NAMALWA (cell line): Measurements from ENCODE around the gene RNU7-1.
"Not testable (repeated sequence)": the region's sequence is repeated elsewhere in the genome, so short reads cannot be mapped to it uniquely, and the experiment has no call there.

Experiments
- DNase-seq: peaks from one replicate; pipeline ENCODE4 v3.0.0-alpha.2; 2015; ENCODE audit warnings: low spot score

The RNU7-1 gene

DNA sequence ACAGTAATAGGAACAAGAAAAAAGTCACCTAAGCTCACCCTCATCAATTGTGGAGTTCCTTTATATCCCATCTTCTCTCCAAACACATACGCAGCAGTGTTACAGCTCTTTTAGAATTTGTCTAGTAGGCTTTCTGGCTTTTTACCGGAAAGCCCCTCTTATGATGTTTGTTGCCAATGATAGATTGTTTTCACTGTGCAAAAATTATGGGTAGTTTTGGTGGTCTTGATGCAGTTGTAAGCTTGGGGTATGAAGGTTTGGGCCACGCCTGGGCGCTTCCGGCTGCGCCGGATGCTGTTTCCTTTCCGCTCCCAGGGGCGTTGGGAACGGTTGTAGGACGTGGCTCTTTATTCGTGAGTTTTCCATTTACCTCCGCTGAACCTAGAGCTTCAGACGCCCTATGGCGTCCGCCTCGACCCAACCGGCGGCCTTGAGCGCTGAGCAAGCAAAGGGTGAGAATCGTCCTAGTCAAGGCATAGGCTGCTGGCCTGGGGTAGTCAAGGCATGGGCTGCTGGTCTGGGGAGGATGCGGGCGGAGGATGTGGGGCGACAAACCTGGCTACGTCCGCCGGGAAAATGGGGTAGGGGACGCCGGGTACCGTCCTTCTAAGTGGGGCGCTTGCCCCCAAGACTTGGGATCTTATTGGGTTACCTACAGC lies at the start of gene RNU7-1, which contains the start of gene C12orf57:
TSS of gene RNU7-1 (plus strand) at position 95 of the 659 bp plus-strand sequence.
TSS of gene C12orf57 (plus strand) at position 301 of the 659 bp plus-strand sequence. CDS start at position 401, 100 bp downstream.
- no peak for DNase-seq

DNA sequence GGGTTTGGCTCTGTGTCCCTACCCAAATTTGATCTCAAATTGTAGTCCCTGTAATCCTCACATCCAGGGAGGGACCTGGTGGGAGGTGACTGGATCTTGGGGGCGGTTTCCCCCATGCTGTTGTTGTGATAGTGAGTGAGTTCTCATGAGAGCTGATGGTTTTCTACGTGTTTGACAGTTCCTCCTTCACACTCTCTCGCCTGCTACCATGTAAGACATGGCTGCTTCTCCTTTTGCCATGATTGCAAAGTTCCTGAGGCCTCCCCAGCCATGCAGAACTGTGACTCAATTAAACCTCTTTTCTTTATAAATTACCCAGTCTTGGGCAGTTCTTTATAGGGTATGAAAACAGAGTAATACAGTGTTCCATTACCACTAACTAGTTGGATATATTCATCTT lies 49.3 kb upstream of the RNU7-1 start:
- no peak for DNase-seq

DNA sequence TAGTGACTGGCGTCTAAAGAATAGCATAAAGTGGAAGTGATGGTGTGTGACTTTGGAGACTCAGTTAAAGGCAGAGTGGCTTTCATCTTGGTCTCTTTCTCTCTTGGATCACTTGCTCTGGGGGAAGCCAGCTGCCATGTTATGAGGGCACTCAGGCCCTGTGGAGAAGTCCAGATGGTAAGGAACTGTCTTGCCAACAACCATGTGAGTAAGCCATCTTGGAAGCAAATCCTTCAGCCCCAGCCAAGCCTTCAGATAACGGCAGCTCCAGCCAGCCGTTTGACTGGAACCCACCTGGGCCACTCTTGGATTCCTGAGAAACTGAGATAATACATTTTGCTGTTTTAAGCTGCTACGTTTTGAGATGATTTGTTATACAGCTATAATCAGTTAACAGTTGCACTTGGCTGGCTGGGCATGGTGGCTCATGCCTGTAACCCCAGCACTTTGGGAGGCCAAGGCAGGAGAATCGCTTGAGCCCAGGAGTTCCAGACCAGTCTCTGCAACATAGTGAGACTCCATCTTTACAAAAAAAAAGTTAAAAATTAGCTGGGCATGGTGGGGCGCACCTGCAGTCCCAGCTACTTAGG lies 46.7 kb upstream of the RNU7-1 start:
- DNase-seq: no peak

DNA sequence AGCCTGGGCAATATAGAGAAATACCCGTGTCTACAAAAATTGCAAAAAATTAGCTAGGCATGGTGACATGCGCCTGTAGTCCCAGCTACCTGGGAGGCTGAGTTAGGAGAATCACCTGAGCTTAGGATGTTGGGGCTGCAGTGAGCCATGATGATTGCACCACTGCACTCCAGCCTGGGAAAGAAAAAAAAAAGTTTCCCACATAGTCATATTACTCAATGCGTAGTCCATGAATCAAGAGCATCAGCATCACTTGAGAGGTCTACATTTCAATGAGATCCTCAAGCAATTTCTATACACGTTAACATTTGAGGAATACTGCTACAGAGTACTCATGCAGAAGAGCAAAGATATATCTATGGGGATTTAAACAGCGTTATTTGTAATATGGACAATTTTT lies 44.2 kb upstream of the RNU7-1 start:
- DNase-seq: no peak

DNA sequence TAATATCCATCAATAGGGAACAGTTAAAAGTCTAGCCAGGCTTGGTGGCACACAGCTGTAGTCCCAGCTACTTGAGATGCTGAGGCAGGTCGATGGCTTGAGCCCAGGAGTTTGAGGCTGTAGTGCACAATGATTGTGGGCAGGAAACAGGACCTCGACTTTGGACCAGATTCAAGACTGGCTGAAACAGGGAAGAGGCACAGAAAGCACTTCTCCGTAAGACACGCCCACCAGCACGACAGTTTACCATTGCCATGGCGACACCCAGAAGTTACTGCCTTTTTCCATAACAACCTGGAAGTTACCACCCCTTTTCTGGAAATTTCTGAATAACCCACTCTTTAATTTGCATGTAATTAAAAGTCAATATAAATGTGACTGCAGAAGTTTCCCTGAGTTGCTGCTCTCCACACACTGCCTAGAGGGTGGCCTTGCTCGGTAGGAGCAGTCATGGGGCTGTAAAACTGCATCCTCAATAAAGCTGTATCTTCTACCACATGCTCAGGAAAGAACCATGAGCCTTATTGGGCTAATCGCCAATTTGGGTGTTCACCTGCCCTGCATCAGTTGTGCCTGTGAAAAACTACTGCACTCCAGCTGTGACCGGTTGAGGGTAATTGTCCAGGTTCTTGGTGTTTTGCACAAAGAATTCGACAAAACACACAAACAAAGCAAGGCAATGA lies 43.6 kb upstream of the RNU7-1 start:
- no peak for DNase-seq

DNA sequence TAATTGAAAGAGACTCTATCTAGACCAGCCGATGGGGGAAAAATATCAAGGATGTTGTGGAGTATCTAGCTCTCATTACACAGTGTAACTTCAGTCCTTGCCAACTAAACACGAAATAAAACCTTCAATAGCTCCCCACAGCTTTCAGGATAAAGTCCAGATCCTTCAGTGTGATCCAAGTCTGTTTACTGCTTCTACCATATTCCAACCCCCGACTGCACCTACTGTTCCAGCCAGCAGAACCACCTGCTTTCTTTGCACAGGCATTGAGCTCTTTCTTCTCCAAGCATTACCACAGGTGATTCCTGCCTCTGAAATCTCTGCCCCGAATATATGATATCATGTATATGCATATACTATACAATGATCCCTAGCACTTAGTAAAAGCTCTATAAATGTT lies 41.2 kb upstream of the RNU7-1 start:
- no peak for DNase-seq

DNA sequence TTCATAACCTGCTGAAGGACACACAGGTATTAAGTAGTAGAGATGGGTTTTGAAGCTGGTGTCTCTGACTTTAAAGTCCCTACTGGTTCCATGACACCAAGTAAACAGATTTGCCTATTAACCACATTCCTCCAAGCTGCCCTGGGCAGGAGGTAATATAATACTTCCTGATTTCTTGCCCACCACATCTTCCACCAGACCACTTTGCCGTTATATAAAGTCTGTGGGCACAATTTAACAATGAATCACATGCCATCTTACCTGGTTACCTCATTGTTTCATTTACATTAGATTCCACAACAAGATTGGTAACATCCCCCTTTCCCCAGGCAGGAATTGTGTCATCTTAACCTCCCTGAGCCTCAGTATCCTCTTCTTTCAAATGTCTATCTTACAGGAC lies 39.9 kb upstream of the RNU7-1 start:
- no peak for DNase-seq

DNA sequence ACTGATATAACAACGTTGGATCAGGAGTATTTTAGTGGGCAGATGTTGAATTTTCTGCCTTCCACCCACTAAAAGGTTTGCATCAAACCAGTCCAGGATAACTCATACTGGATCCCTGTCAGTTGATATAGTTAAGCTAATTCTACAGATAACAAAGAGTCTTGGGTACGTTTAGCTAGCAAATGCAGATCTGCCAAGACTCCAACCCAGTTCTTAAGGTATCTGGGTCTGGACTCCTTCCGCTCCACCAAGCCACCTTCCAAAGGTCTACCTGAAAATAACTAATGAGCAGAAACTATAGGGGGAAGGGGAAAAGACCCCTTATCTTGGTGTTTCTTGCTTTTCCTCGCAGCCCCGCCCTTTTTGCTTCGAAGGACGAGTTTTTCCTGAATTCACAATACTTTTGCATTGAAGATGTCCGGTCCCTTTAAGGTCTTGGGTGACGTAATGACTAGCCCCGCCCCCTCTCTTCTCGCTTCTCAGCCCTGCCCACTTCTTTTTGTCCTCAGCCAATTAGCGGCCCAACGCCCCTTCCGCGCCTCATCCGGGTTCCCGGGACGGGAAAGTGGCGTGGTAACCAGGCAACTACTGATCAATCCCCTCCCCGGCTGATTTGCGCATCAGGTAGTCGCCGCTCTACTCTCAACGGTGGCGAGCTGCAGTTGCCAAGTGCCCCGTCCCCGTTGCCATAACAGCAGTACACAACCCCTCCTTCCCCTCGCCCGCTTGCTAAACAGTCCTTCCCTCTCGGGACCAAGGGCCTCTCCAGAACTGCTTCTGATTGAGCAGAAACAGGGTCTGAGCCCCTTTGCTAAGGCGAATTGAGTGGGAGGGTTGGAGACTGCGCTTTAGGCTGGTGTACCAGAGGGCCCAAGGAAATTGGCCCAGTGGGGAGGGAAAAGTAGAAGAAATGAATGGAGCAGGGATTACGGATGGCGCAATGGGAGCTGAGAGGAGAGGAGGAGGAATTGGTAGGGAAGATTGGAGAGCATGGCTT lies 39.0 kb upstream of the RNU7-1 start, which contains the start of gene LRRC23:
TSS of gene LRRC23 (plus strand) at position 543 of the 997 bp plus-strand sequence. CDS start 812 bp downstream, outside the sequence.
- DNase-seq: peak; percentile 98

DNA sequence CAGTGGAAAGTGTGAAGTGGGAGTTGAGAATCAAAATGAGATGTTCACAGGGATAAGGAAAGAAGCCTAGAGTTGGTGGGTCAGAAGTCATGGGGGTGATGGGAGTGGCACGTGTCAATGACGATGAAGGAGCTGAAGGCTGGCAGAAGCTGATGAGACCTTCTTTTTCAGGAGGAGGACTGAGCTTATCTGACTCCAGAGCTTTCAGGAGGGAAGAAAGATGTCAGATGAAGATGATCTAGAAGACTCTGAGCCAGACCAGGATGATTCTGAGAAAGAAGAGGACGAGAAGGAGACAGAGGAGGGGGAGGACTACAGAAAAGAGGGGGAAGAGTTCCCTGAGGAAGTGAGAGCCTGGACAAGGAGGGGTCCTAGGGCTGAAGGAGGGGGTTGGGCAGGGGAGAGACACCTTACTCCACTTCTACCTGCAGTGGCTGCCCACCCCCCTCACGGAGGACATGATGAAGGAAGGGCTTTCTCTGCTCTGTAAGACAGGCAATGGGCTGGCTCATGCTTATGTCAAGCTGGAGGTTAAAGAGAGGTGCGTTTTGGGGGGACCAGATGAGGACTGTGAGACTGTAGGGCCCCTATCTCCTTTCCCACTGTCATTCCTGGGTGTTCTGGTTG lies 38.1 kb upstream of the RNU7-1 start:
- DNase-seq: no peak

DNA sequence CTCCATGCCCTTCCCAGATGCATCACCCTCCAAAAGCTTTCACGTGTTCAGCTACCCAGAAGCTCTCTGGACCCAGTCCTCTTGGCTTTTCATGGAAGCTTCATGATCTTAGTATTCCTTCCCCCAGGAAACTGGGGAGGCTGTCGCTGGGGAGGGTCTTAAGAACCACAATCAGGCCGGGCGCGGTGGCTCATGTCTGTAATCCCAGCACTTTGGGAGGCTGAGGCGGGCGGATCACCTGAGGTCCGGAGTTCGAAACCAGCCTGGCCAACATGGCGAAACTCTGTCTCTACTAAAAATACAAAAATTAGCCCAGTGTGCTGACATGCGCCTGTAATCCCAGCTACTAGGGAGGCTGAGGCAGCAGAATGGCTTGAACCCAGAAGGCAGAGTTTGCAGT lies 35.5 kb upstream of the RNU7-1 start:
- not testable (repeated sequence) for DNase-seq

DNA sequence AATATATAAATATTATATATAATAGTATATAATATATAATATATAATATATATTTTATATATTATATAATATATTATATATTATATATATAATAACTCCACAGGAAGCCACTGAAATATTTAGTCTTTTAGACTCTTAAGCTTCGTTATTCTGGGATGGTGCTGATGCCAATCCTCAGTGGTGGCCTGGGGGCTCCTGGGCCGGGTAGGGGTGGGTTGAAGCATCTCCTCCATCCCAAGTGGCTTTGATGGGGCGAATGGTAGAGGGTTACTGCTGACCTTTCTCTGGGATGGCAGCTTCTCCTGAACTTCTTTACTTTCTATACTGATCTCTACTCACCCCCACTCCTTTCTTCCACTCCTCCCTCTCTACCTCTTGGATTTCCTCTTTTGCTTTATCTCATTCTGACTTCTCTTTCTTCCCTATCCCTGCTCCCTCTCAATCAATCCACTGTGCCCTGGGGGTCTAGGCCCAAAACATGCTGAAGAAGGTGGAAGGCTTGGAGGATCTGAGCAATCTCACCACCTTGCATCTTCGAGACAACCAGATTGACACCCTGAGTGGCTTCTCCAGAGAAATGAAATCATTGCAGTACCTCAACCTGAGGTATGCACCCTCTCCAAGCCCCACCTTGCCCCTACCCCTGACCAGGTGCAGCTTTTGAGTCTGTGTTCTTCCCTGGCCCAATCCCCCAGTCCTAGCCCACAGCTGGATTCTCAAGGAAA lies 34.0 kb upstream of the RNU7-1 start:
- DNase-seq: no peak

DNA sequence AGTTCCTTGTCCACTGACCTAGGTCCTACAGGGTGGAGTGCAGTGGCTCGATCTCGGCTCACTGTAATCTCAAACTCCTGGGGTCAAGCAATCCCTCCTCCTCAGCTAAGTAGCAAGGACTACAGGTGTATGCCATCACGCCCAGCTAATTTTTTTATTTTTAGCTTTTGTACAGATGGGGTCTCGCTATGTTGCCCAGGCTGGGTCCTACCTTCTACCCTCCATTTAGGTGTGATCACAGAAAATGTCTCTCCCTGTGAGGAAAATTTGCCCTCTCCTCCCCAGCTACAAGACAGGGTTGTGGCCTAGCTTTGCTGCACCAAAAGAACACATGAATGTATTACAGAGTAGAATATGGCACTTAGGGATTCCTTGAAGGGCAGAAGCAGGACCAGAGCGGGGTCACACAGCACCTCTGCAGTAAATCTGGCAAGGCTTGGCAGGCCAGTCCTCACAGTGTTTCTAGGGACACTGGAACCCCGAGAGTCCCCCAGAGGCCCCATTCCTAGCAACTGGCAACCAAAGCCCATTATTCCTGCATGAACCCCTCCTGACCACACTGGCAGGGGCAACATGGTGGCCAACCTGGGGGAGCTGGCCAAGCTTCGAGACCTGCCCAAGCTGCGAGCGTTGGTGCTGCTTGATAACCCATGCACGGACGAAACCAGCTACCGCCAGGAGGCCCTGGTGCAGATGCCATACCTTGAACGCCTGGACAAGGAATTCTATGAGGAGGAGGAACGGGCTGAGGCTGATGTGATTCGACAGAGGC lies 31.3 kb upstream of the RNU7-1 start:
- DNase-seq: no peak

DNA sequence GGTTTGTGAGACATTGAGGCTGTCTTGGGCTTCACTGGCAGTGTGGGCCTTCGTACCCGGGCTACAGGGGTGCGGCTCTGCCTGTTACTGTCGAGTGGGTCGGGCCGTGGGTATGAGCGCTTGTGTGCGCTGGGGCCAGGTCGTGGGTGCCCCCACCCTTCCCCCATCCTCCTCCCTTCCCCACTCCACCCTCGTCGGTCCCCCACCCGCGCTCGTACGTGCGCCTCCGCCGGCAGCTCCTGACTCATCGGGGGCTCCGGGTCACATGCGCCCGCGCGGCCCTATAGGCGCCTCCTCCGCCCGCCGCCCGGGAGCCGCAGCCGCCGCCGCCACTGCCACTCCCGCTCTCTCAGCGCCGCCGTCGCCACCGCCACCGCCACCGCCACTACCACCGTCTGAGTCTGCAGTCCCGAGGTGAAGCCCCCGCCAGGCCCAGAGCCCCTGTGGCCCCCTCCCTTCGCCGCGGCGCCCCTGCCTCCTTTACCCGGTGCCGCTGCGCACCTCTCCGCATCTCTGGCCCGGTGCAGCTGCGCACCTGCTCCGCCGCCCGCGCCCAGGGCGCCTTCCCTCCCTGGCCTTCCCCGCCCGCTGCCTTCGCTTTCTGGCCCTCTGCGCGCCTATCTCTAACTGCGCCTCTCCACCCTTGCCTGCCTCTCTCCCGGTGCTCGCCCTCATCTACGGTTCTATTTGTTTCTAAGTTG lies 29.2 kb upstream of the RNU7-1 start, which contains the start of gene ENO2:
TSS of gene ENO2 (plus strand) at position 335 of the 701 bp plus-strand sequence. CDS start 1,253 bp downstream, outside the sequence.
- DNase-seq: no peak

DNA sequence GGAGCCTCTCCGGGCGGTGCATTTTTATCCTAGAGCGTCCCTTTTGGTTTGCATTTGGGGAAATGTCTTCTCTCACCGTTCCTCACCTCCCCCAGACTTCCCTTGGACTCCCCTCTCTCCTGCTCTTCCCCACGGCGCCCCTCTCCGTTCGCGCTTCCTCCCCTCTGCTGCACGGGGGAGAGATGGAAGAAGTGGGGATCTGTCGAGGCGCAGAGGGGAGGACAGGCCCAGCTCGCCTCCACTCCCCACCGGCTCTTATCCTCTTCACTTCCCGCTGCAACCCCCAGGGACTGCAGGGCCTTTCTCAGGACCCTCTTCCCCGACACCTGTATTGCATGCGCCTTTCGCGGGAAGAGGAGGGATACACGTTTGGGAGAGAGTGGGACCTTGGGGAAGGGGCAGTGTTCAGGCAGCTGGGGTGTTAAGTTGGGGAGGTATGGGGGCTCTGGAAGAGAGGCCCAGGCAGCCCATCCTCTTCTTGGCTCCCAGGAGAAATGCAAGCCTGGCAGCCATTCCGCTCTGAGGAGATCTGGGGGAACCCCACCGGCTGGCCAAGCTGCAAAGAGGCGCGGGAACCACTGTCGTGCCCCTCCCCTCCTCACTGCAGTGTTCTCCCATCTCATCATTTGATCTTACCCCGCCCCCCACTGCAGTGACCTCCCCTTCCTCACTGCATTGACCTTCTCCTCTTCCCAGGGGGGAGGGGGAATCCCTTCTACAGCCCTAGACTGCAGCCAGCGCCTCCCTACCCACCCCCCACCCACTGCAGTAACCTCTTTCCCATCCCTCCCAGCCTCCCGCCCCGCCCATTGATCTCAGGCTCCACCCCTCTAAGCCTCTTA lies 28.4 kb upstream of the RNU7-1 start:
- DNase-seq: no peak

DNA sequence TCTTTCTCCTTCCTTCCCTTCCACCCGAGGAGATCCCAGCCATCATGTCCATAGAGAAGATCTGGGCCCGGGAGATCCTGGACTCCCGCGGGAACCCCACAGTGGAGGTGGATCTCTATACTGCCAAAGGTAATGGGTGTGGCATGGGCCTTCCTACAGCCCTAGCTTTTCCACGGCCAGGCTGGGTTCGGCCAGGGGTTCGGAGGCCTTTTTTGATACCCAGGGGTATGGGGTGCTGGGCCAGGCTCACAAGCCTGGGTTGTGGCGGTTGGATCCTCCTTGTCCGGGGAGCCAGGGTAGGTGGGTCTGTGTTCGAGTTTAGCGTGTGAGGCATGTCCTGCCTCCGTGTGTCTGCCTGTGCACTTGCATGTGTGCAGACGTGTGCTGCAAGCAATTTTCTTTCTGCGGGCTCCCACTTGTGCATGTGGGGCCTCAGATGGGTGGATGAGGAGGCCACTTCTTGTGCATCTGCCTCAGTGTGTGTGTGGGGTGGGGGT lies 27.8 kb upstream of the RNU7-1 start:
- DNase-seq: no peak

DNA sequence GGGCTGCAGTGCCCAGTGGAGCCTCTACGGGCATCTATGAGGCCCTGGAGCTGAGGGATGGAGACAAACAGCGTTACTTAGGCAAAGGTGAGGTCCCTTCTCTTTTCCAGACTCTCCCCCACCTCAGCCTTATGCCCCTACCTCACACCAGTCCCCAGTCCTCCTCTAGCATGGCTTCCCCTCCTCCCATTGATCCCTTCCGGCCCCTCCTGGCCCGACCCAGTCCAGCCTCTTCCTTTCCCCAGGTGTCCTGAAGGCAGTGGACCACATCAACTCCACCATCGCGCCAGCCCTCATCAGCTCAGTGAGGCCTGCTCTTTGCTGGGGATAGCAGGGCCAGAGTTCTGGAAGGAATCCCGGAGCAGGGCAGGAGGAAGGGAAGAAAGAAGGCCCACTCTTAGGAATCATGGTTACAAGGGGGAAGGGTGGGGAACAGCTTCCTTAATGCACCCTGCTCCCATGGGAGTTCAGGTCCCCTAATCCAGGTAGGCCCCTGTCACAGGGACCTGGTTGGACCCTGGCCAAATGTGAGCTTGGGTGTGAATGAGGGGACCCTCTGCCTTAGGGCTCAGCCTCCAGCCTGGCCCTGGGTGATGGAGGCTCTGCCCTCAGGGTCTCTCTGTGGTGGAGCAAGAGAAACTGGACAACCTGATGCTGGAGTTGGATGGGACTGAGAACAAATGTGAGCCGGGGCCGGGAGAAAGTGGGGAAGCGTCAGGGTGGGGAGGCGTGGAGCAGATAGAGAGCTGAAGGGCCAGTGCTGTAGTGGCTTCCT lies 27.0 kb upstream of the RNU7-1 start:
- DNase-seq: no peak

DNA sequence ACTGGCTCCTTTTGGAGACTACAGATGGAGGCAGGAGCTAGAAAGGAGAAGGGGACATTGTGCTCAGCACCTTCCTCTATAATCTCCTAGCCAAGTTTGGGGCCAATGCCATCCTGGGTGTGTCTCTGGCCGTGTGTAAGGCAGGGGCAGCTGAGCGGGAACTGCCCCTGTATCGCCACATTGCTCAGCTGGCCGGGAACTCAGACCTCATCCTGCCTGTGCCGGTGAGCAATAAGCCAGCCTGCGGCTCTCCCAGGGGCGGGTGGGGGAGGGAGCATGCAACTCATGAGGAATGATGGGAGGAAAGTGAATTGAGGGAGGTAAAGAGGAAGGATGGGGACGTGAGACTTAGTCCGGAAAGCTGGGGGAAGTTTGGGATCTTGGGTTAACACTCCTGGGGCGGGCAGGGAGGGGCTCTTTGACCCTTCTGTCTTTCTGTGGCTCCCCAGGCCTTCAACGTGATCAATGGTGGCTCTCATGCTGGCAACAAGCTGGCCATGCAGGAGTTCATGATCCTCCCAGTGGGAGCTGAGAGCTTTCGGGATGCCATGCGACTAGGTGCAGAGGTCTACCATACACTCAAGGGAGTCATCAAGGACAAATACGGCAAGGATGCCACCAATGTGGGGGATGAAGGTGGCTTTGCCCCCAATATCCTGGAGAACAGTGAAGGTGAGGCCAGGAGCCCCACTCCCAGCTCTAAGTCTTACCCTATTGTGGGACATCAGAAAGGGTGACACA lies 26.0 kb upstream of the RNU7-1 start:
- no peak for DNase-seq
